ENCODE data around the gene HAUS7. TPM values are rescaled to one million over a fixed set of nuclear protein-coding genes. Genes with fewer than 3 reads are reported as not detected.

HAUS7 gene
- total and polyA plus RNA-seq, 7 donors, result 8.3 to 18.5 (median 13.1) TPM

GRCh38 chrX:153468008-153468580, 2.3 kb downstream of the HAUS7 start:
- H3K4me3 ChIP-seq, result no peak overlapping the region
- H3K27me3 ChIP-seq (ENCODE audit: insufficient read depth in 3 of 3, low read length in 2 of 3), result peaks cover 0 to 6% (median 0%) of the 10 kb centered on the region in 3 donors
- H3K9me3 ChIP-seq, result no peaks in the 10 kb centered on the region
- ATAC-seq (no peak), DNase-seq (no peak)
- 55 to 67% (median 65%) methylated on average over 9 to 12 of the region's 12 CpGs for WGBS, 3 donors
- no peak for TF ChIP-seq CTCF (IDR thresholded peaks at IDR 0.05)
- no peak overlapping the region for H3K27ac ChIP-seq
- no peaks in the 10 kb centered on the region for H3K4me1 ChIP-seq
- peaks cover 0 to 2% of the 10 kb centered on the region in 2 donors for H3K36me3 ChIP-seq (ENCODE audit: insufficient read depth in 1 of 2, low read depth in 1 of 2)
- intact Hi-C loops (cut with DNase I), result no loop called here

GRCh38 chrX:153465691-153466380, 4.5 kb downstream of the HAUS7 start:
- DNase-seq (no peak), ATAC-seq (no peak)
- no peaks in the 10 kb centered on the region for H3K9me3 ChIP-seq
- H3K36me3 ChIP-seq (ENCODE audit: insufficient read depth in 1 of 2, low read depth in 1 of 2), result peaks cover 2 to 9% of the 10 kb centered on the region in 2 donors
- no peak overlapping the region for H3K4me3 ChIP-seq
- intact Hi-C loops (cut with DNase I), result no loop called here
- WGBS, 3 donors, result 77 to 85% (median 81%) methylated on average over 17 to 19 of the region's 19 CpGs
- H3K27ac ChIP-seq, result no peak overlapping the region
- peaks cover 0 to 1% (median 0%) of the 10 kb centered on the region in 3 donors for H3K27me3 ChIP-seq (ENCODE audit: insufficient read depth in 3 of 3, low read length in 2 of 3)
- TF ChIP-seq CTCF (IDR thresholded peaks at IDR 0.05), result no peak
- no peaks in the 10 kb centered on the region for H3K4me1 ChIP-seq

GRCh38 chrX:153464116-153464515, 6.3 kb downstream of the HAUS7 start:
- ATAC-seq, result no peak
- H3K4me3 ChIP-seq, result no peak overlapping the region

GRCh38 chrX:153463556-153463955, 6.8 kb downstream of the HAUS7 start:
- TF ChIP-seq CTCF (IDR thresholded peaks at IDR 0.05), result no peak
- no peaks in the 10 kb centered on the region for H3K9me3 ChIP-seq
- no peak overlapping the region for H3K4me3 ChIP-seq
- DNase-seq, result no peak
- ATAC-seq, result no peak
- H3K27me3 ChIP-seq (ENCODE audit: insufficient read depth in 3 of 3, low read length in 2 of 3), result no peaks in the 10 kb centered on the region
- H3K36me3 ChIP-seq (ENCODE audit: insufficient read depth in 1 of 2, low read depth in 1 of 2), result peaks cover 2 to 9% of the 10 kb centered on the region in 2 donors
- intact Hi-C loops (cut with DNase I), result no loop called here
- H3K4me1 ChIP-seq, result no peaks in the 10 kb centered on the region
- H3K27ac ChIP-seq, result no peak overlapping the region
- WGBS, 3 donors, result 74 to 98% (median 75%) methylated on average over 11 to 12 of the region's 12 CpGs

More at GRCh38 chrX:153464116-153464515, 6.3 kb downstream of the HAUS7 start:
- intact Hi-C loops (cut with DNase I), result no loop called here
- TF ChIP-seq CTCF (IDR thresholded peaks at IDR 0.05), result no peak
- no peak for DNase-seq
- Histone ChIP-seq H3K9me3 (no peaks in the 10 kb centered on the region), H3K27ac (no peak overlapping the region), H3K4me1 (no peaks in the 10 kb centered on the region), H3K27me3 (ENCODE audit: insufficient read depth in 3 of 3, low read length in 2 of 3) (no peaks in the 10 kb centered on the region), H3K36me3 (ENCODE audit: insufficient read depth in 1 of 2, low read depth in 1 of 2) (peaks cover 2 to 9% of the 10 kb centered on the region in 2 donors)
- 74 to 80% (median 79%) methylated on average over 5 of the region's 5 CpGs for WGBS, 3 donors
